Neutrophil (primary cell): ENCODE data around the gene KIF3B.
"Not testable (repeated sequence)": the region's sequence is repeated elsewhere in the genome, so short reads cannot be mapped to it uniquely, and the experiment has no call there.

Experiments used
- H3K27ac ChIP-seq: fragments of 200-600 bp; sonication (generic); 2 replicates; pipeline ENCODE4 v1.5.1; 2016; ENCODE audit warnings: mild to moderate bottlenecking, moderate library complexity
- H3K27me3 ChIP-seq: fragments of 200-600 bp; sonication (generic); 2 replicates; pipeline ENCODE4 v1.6.0; 2016; ENCODE audit warnings: mild to moderate bottlenecking
- H3K36me3 ChIP-seq: fragments of 200-600 bp; sonication (generic); 2 replicates; pipeline ENCODE4 v1.5.1; 2017
- H3K4me1 ChIP-seq, 2 experiments: fragments of 200-600 bp in 1 of 2; sonication (generic) in 1 of 2; 1 replicate in 1 of 2; 2 replicates in 1 of 2; pipeline versions ENCODE4 v1.5.1 to v1.6.1; 2013 to 2016; ENCODE audit warnings: low read depth in 1 of 2, low read length in 1 of 2, mild to moderate bottlenecking in 1 of 2, moderate library complexity in 1 of 2; ENCODE audit not compliant: control insufficient read depth in 1 of 2, insufficient read depth in 1 of 2
- H3K4me3 ChIP-seq, 2 experiments: fragments of 200-600 bp in 1 of 2; sonication (generic) in 1 of 2; 1 replicate in 1 of 2; 2 replicates in 1 of 2; pipeline ENCODE4 v1.5.1; 2013 to 2016; ENCODE audit warnings: low read depth in 1 of 2, low read length in 1 of 2, mild to moderate bottlenecking in 1 of 2, moderate library complexity in 1 of 2
- H3K9me3 ChIP-seq: fragments of 200-600 bp; sonication (generic); 2 replicates; pipeline ENCODE4 v1.5.1; 2016
- TF ChIP-seq, protein P1 (sequence below): fragments of 200-600 bp; sonication (generic); IDR thresholded peaks from 2 replicates; pipeline ENCODE4 v1.5.1; 2016; ENCODE audit warnings: antibody characterized with exemption

The KIF3B gene

DNA sequence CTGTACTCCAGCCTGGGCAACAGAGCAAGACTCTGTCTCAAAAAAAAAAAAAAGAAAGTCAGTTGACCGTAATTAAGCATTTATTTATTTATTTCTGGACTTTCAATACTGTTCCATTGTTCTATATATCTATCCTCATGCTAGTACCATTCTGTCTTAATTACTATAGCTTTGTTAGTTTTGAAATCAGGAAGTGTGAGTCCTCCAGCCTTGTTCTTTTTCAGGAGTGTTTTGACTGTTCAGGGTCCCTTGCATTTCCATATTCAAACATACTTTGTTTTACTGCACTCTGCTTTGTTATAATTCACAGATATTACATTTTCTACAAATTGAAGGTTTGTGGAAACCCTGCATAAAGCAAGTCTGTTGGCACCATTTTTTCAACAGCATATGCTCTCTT lies 43.9 kb downstream of the KIF3B start:
- H3K27me3 ChIP-seq = no peaks in the 10 kb centered on the region
- H3K4me3 ChIP-seq = no peak overlapping the region
- H3K27ac ChIP-seq = peak overlapping the region; percentile 28
- TF ChIP-seq, protein P1, sequence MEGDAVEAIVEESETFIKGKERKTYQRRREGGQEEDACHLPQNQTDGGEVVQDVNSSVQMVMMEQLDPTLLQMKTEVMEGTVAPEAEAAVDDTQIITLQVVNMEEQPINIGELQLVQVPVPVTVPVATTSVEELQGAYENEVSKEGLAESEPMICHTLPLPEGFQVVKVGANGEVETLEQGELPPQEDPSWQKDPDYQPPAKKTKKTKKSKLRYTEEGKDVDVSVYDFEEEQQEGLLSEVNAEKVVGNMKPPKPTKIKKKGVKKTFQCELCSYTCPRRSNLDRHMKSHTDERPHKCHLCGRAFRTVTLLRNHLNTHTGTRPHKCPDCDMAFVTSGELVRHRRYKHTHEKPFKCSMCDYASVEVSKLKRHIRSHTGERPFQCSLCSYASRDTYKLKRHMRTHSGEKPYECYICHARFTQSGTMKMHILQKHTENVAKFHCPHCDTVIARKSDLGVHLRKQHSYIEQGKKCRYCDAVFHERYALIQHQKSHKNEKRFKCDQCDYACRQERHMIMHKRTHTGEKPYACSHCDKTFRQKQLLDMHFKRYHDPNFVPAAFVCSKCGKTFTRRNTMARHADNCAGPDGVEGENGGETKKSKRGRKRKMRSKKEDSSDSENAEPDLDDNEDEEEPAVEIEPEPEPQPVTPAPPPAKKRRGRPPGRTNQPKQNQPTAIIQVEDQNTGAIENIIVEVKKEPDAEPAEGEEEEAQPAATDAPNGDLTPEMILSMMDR = no peak
- H3K9me3 ChIP-seq = no peaks in the 10 kb centered on the region
- no peaks in the 10 kb centered on the region for H3K4me1 ChIP-seq
- peaks cover 20% of the 10 kb centered on the region for H3K36me3 ChIP-seq

DNA sequence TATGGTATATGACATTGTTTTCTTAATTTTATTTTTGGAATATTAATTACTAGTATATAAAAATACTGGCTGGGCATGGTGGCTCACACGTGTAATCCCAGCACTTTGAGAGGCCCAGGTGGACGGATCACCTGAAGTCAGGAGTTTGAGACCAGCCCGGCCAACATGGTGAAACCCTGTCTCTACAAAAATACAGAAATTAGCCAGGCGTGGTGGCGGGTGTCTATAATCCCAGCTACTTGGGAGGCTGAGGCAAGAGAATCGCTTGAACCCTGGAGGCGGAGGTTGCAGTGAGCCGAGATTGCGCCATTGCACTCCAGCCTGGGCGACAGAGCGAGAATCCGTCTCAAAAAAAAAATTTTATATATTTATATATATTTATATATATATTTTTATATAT lies 44.8 kb downstream of the KIF3B start:
- peaks cover 16% of the 10 kb centered on the region for H3K36me3 ChIP-seq
- not testable (repeated sequence) for H3K27ac ChIP-seq, H3K4me3 ChIP-seq, H3K4me1 ChIP-seq, H3K9me3 ChIP-seq, H3K27me3 ChIP-seq

DNA sequence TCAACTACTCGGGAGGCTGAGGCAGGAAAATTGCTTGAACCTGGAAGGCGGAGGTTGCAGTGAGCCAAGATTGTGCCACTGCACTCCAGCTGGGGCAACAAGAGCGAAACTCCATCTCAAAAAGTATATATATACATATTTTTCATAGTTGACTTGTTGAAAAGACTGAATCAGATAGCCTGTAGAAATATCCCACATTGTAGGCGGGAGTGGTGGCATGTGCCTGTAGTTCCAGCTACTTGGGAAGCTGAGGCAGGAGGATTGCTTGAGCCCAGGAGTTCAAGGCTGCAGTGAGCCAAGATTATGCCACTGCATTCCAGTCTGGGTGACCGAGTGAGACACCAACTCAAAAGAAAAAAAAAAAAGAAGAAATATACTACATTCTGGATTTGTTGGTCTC lies 46.3 kb downstream of the KIF3B start:
- H3K4me1 ChIP-seq, H3K9me3 ChIP-seq, H3K4me3 ChIP-seq, H3K27me3 ChIP-seq: not testable (repeated sequence)
- Histone ChIP-seq H3K27ac (peak overlapping the region; percentile 21), H3K36me3 (peaks cover 18% of the 10 kb centered on the region)

DNA sequence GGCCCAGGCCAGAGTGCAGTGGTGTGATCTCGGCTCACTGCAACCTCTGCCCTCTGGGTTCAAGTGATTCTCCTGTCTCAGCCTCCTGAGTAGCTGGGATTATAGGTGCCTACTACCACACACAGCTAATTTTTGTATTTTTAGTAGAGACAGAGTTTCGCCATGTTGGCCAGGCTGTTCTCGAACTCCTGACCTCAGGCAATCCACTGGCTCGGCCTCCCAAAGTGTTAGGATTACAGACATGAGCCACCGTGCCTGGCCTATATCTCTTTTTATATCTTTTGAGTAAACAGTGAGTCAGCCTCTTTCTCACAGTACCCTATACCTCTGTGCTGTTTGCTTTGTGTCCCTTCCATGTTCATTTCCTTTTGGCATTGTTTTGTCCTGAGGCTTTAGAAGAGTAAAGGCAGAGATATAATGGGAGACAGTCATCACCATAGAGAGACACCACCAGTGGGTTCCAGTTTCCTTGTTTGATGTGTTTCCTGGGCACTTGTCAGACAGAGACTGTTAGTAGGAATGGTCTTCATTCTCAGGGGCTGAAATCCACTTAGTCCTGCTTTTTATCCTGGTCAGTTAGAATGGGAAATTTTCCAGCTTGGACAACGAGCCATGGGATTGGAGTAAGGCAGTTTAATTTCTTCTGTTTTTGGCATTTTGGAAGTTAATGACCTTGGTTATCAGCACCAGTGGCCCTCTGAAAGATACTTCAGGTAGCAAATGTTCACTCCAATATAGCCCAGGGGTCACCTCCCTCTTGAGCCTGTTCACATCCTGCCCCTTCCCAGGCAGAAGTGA lies 48.5 kb downstream of the KIF3B start:
- H3K27me3 ChIP-seq = no peaks in the 10 kb centered on the region
- TF ChIP-seq, protein P1 = no peak
- peaks cover 31% of the 10 kb centered on the region for H3K36me3 ChIP-seq

DNA sequence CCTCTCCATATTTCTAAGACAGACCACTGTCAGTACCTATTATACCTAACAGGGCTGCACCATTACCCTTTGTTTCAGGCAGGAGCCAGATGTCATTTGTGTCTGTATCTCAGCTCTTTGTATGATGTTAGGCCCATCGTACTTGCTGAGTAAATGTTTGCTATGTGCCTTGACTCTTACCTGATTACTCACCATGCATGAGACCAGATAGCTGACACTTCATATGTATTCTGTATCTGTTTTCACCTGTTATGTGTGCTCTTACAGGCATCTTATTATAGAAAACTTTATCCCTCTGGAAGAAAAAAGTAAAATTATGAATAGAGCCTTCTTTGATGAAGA lies 49.0 kb downstream of the KIF3B start:
- Histone ChIP-seq H3K4me1 (no peaks in the 10 kb centered on the region), H3K36me3 (peaks cover 36% of the 10 kb centered on the region), H3K27me3 (no peaks in the 10 kb centered on the region), H3K9me3 (no peaks in the 10 kb centered on the region), H3K27ac (no peak overlapping the region), H3K4me3 (no peak overlapping the region)
- TF ChIP-seq, protein P1 = no peak

More for the DNA sequence above, 48.5 kb downstream of the KIF3B start:
- Histone ChIP-seq H3K9me3 (no peaks in the 10 kb centered on the region), H3K4me1 (no peaks in the 10 kb centered on the region), H3K4me3 (no peak overlapping the region), H3K27ac (no peak overlapping the region)

DNA sequence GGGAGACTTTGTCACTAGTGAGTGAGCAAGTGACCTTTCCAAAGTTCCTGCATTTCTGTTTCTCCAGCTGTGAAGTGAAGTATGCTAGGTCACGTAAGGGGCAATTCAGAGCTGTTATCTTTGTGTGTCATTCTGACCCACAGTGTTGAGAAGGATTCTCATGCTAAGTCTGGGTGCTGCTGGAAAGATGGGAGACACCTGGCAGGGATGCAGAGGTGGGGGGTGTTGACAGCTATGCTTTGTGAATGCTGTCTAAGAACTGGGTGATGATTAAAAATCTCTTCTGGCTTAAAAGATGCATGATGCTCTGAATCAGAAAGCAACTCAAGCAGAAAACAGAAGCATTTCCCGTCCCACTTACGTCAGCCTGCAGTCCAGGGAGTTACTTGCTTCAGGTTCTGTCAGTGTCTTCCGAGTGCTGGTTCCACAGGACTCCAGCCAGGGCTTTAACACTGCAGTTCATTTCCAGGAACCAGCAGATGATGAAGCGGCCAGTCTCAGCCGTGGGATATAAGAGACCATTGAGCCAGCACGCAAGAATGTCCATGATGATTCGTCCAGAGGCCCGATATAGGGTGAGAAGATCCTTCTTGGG lies 49.7 kb downstream of the KIF3B start:
- peaks cover 43% of the 10 kb centered on the region for H3K36me3 ChIP-seq
- H3K4me1 ChIP-seq = no peaks in the 10 kb centered on the region
- H3K27ac ChIP-seq = no peak overlapping the region
- no peaks in the 10 kb centered on the region for H3K27me3 ChIP-seq
- TF ChIP-seq, protein P1 = no peak
- no peaks in the 10 kb centered on the region for H3K9me3 ChIP-seq
- H3K4me3 ChIP-seq = no peak overlapping the region
